H1 (cell line): ENCODE results near the gene EFCAB8. TPM values are rescaled to one million over a fixed set of nuclear protein-coding genes. Genes with fewer than 3 reads are reported as not detected.

Experiments used
- CBX8 ChIP-seq: fragments of 300-800, 300-1000 bp; sonication (generic); IDR thresholded peaks from 2 replicates; pipeline ENCODE4 v1.7.1; 2016; ENCODE audit warnings: low read depth, low read length, borderline replicate concordance
- CHD7 ChIP-seq: fragments of 300-600 bp; sonication (generic); IDR thresholded peaks from 2 replicates; pipeline ENCODE4 v1.7.1; 2012; ENCODE audit warnings: low read length, moderate library complexity, mild to moderate bottlenecking, inconsistent platforms; ENCODE audit not compliant: insufficient replicate concordance
- E2F6 ChIP-seq: IDR thresholded peaks from 2 replicates; pipeline ENCODE4 v1.6.1; 2012; ENCODE audit warnings: inconsistent platforms
- PHF8 ChIP-seq: fragments of 200-600 bp; sonication (generic); conservative IDR thresholded peaks from 2 replicates; pipeline ENCODE4 v1.7.1; 2012; ENCODE audit warnings: low read depth, mild to moderate bottlenecking, inconsistent platforms, low read length, moderate library complexity
- TCF12 ChIP-seq: IDR thresholded peaks from 2 replicates; pipeline ENCODE4 v1.6.1; 2011; ENCODE audit warnings: low read depth, mild to moderate bottlenecking, low read length
- TEAD4 ChIP-seq: IDR thresholded peaks from 2 replicates; pipeline ENCODE4 v1.6.1; 2012; ENCODE audit warnings: low read depth, low read length, inconsistent platforms, mixed read lengths
- polyA plus RNA-seq, 7 experiments: library from polyadenylated mRNA; depleted of rRNA in 3 of 7; stranded (reverse) in 5 of 7; unstranded in 2 of 7; fragments of >200 nt in 5 of 7; fragments of 200-250 nt in 2 of 7; gene quantifications; 1 replicate in 5 of 7; 2 replicates in 1 of 7; 4 replicates in 1 of 7; pipeline versions ENCODE4 v1.2.1 to v1.2.3, GENCODE V29; 2011 to 2013; ENCODE audit warnings: missing spikeins in 2 of 7, mixed read lengths in 2 of 7
- total RNA-seq: library from RNA; stranded (reverse); fragmentation: NEBNext Ultra II Directional; extraction: Animal tissue kit (Norgen Biotek cat#: 25700); gene quantifications from 2 replicates; pipeline ENCODE4 v1.2.1, GENCODE V29; 2021

EFCAB8 gene
- total and polyA plus RNA-seq, 2 of the 8 experiments (the other 6 are each of a cell fraction or from before 2014, with no cell fraction given): 0.06 to 0.20 TPM

GRCh38 chr20:32984631-32985354, 126.1 kb downstream of the EFCAB8 start (continued):
- TF ChIP-seq CHD7: no peak
- no peak for TF ChIP-seq TCF12
- no peak for TF ChIP-seq PHF8
- TF ChIP-seq TEAD4: no peak
- no peak for TF ChIP-seq CBX8
- no peak for TF ChIP-seq E2F6
- TF ChIP-seq, all 59 proteins: peak for 0
